ENCODE measurements around the gene GCNA.
"Not testable (repeated sequence)": the region's sequence is repeated elsewhere in the genome, so short reads cannot be mapped to it uniquely, and the experiment has no call there.

Gene GCNA

GRCh38 chrX:71599965-71600364 lies 21.7 kb downstream of the GCNA start:
- H3K27me3 ChIP-seq (ENCODE audit: control insufficient read depth, insufficient read depth, low read length), result no peaks in the 10 kb centered on the region
- H3K27ac ChIP-seq (ENCODE audit: low read depth, low read length), result no peak overlapping the region
- H3K36me3 ChIP-seq (ENCODE audit: control insufficient read depth, insufficient read depth, low read length), result peaks cover 10% of the 10 kb centered on the region
- H3K4me3 ChIP-seq (ENCODE audit: low read depth, low read length), result no peak overlapping the region
- no peaks in the 10 kb centered on the region for H3K4me1 ChIP-seq (ENCODE audit: control insufficient read depth, insufficient read depth, low read length)
- H3K9me3 ChIP-seq (ENCODE audit: control insufficient read depth, insufficient read depth, low read depth, low read length), result peaks cover 30% of the 10 kb centered on the region; the same call in 1 of the 2 replicates
- no peak overlapping the region for H3K9ac ChIP-seq (ENCODE audit: low read length)

DNA sequence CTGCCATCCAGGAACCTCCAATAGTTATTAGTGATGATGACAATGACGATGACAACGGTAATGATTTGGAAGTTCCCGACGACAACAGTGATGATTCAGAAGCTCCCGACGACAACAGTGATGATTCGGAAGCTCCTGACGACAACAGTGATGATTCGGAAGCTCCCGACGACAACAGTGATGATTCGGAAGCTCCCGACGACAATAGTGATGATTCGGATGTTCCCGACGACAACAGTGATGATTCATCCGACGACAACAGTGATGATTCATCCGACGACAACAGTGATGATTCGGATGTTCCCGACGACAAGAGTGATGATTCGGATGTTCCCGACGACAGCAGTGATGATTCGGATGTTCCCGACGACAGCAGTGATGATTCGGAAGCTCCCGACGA lies 25.4 kb downstream of the GCNA start:
- H3K9me3 ChIP-seq (ENCODE audit: control insufficient read depth, insufficient read depth, low read depth, low read length), result peaks cover 40% of the 10 kb centered on the region; the same call in 1 of the 2 replicates
- no peaks in the 10 kb centered on the region for H3K27me3 ChIP-seq (ENCODE audit: control insufficient read depth, insufficient read depth, low read length)
- peaks cover 10% of the 10 kb centered on the region for H3K36me3 ChIP-seq (ENCODE audit: control insufficient read depth, insufficient read depth, low read length)

DNA sequence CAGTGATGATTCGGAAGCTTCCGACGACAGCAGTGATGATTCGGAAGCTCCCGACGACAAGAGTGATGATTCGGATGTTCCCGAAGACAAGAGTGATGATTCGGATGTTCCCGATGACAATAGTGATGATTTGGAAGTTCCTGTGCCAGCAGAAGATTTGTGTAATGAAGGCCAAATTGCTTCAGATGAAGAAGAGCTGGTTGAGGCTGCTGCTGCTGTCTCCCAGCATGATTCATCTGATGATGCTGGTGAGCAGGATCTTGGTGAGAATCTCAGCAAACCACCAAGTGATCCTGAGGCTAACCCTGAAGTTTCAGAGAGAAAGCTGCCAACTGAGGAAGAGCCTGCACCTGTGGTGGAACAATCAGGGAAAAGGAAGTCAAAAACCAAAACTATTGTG lies 25.9 kb downstream of the GCNA start:
- Histone ChIP-seq H3K9me3 (ENCODE audit: control insufficient read depth, insufficient read depth, low read depth, low read length) (peaks cover 40% of the 10 kb centered on the region; the same call in 1 of the 2 replicates), H3K4me1 (ENCODE audit: control insufficient read depth, insufficient read depth, low read length) (no peaks in the 10 kb centered on the region), H3K36me3 (ENCODE audit: control insufficient read depth, insufficient read depth, low read length) (peaks cover 12% of the 10 kb centered on the region), H3K27me3 (ENCODE audit: control insufficient read depth, insufficient read depth, low read length) (no peaks in the 10 kb centered on the region), H3K27ac (ENCODE audit: low read depth, low read length) (no peak overlapping the region), H3K9ac (ENCODE audit: low read length) (no peak overlapping the region), H3K4me3 (ENCODE audit: low read depth, low read length) (no peak overlapping the region)

More for the DNA sequence above, 25.4 kb downstream of the GCNA start:
- H3K4me1 ChIP-seq (ENCODE audit: control insufficient read depth, insufficient read depth, low read length), result no peaks in the 10 kb centered on the region
- H3K27ac ChIP-seq (ENCODE audit: low read depth, low read length), result no peak overlapping the region
- no peak overlapping the region for H3K4me3 ChIP-seq (ENCODE audit: low read depth, low read length)
- no peak overlapping the region for H3K9ac ChIP-seq (ENCODE audit: low read length)

DNA sequence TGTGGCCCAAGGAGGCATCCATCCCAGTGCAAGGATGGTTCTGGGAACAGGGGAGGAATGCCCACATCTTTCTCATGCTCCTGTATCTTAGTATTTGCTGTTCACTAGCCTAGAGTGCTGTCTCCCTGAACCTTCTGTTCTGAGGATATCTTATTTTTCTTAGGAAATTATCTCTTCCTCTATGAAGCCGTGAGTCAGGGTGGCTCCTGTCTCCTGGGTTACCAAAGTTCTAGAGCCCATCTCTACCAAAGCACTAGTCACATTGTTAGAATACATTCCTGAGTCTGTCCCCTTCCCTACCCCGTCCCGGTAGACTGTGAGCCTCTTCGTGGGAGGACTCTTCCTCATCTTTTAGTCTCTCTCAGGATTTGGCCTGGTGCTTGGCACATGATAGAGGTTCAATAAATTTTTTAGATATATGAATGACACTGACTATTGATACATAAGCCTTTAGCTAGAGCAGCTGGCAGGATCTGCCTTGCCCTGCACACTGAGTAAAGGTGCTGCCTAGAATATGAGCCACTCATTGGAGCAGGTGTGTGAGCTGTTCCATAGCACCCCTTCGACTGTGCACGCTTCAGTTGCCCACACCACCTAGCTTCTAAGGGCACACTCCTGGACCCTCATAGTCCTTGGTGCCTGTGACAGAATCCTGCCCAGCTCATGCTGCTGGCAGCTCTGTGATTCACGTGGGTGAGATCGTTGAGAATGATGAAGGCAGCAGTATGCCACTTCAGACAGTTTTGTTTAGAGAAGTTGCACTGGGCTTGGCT lies 26.7 kb downstream of the GCNA start:
- Histone ChIP-seq H3K27ac (ENCODE audit: low read depth, low read length) (no peak overlapping the region), H3K36me3 (ENCODE audit: control insufficient read depth, insufficient read depth, low read length) (peaks cover 19% of the 10 kb centered on the region), H3K27me3 (ENCODE audit: control insufficient read depth, insufficient read depth, low read length) (no peaks in the 10 kb centered on the region), H3K4me3 (ENCODE audit: low read depth, low read length) (no peak overlapping the region), H3K9ac (ENCODE audit: low read length) (no peak overlapping the region), H3K9me3 (ENCODE audit: control insufficient read depth, insufficient read depth, low read depth, low read length) (peaks cover 39% of the 10 kb centered on the region; the same call in 1 of the 2 replicates), H3K4me1 (ENCODE audit: control insufficient read depth, insufficient read depth, low read length) (no peaks in the 10 kb centered on the region)

DNA sequence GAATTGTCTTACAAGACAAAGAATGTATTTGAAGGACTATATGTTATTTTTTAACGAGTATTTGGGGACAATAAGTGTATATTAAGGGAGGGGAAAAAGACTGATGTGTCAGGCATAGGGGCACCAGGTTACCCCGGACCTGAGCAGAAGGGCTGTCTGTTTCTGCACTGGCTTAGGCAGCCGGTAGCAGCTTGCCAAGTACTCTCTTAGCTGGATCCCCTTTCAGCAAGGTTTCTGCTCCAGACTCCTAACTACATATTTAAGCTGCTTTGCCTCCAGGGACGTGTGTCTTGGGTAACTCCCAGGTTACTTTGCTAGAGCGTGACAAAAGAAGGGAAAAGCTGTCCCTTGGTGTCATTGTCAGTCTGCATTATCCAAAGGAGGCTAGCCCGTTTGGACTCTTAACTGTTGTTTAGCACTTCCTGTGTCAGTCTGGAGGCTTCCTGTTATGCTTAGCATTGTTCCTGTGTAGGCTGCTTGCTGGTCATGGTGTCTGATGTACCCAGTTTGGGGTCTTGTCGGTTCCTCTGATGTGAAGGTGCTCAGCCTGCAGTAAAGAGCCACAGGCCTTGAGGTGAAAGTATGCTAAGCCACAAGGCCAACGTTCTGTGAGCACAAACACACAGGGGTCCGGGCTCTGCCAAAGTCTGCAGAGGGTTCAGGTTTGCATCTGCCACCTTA lies 28.4 kb downstream of the GCNA start:
- H3K36me3 ChIP-seq (ENCODE audit: control insufficient read depth, insufficient read depth, low read length), result peaks cover 23% of the 10 kb centered on the region
- no peak overlapping the region for H3K9ac ChIP-seq (ENCODE audit: low read length)
- no peaks in the 10 kb centered on the region for H3K27me3 ChIP-seq (ENCODE audit: control insufficient read depth, insufficient read depth, low read length)
- no peaks in the 10 kb centered on the region for H3K4me1 ChIP-seq (ENCODE audit: control insufficient read depth, insufficient read depth, low read length)
- no peak overlapping the region for H3K27ac ChIP-seq (ENCODE audit: low read depth, low read length)
- peaks cover 32% of the 10 kb centered on the region; the same call in 1 of the 2 replicates for H3K9me3 ChIP-seq (ENCODE audit: control insufficient read depth, insufficient read depth, low read depth, low read length)
- no peak overlapping the region for H3K4me3 ChIP-seq (ENCODE audit: low read depth, low read length)

DNA sequence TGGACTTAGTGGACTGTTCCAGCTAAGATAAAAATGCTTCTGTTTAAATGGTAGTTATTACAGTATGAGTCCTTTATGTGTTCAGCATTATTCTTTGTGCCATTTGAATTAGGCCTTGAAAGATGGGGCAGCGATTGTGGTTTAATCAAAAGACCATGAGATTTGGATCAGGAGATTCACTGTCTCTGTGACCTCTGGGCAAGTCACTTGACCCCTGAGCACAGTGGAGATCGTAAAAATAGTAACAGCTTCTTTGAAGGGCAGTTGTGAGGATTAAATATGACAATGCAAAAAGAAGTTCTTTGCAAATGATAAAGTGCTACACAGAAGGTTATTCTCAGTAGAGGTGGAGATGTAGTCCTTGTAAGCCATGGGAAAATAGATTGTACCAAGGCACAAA lies 29.3 kb downstream of the GCNA start:
- no peaks in the 10 kb centered on the region for H3K4me1 ChIP-seq (ENCODE audit: control insufficient read depth, insufficient read depth, low read length)
- peaks cover 30% of the 10 kb centered on the region; the same call in 1 of the 2 replicates for H3K9me3 ChIP-seq (ENCODE audit: control insufficient read depth, insufficient read depth, low read depth, low read length)
- H3K4me3 ChIP-seq (ENCODE audit: low read depth, low read length), result no peak overlapping the region
- H3K36me3 ChIP-seq (ENCODE audit: control insufficient read depth, insufficient read depth, low read length), result peaks cover 26% of the 10 kb centered on the region
- H3K27ac ChIP-seq (ENCODE audit: low read depth, low read length), result no peak overlapping the region
- H3K27me3 ChIP-seq (ENCODE audit: control insufficient read depth, insufficient read depth, low read length), result no peaks in the 10 kb centered on the region
- H3K9ac ChIP-seq (ENCODE audit: low read length), result no peak overlapping the region

GRCh38 chrX:71609095-71609750 lies 31.0 kb downstream of the GCNA start:
- Histone ChIP-seq H3K36me3 (ENCODE audit: control insufficient read depth, insufficient read depth, low read length) (peaks cover 26% of the 10 kb centered on the region), H3K9ac (ENCODE audit: low read length) (no peak overlapping the region), H3K27ac (ENCODE audit: low read depth, low read length) (no peak overlapping the region), H3K9me3 (ENCODE audit: control insufficient read depth, insufficient read depth, low read depth, low read length) (peaks cover 21% of the 10 kb centered on the region; the same call in 1 of the 2 replicates), H3K4me3 (ENCODE audit: low read depth, low read length) (no peak overlapping the region), H3K4me1 (ENCODE audit: control insufficient read depth, insufficient read depth, low read length) (no peaks in the 10 kb centered on the region), H3K27me3 (ENCODE audit: control insufficient read depth, insufficient read depth, low read length) (no peaks in the 10 kb centered on the region)

DNA sequence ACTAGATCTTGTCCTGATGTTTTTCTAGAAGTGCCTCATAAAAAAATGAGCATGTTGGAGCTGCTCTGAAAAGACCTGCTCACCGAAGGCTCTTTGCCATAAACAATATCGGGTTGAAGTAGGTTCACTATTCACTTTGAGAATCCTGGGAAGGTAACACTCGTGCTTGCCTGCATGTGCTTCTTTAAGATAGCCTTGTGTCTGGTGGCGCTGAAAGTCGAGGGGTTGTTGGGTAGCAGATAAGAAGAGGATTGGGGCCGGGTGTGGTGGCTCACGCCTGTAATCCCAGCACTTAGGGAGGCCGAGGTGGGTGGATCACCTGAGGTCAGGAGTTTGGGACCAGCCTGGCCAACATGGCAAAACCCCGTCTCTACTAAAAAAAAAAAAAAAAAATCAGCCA lies 33.5 kb downstream of the GCNA start:
- not testable (repeated sequence) for H3K9ac ChIP-seq (ENCODE audit: low read length); H3K4me3 ChIP-seq (ENCODE audit: low read depth, low read length); H3K4me1 ChIP-seq (ENCODE audit: control insufficient read depth, insufficient read depth, low read length); H3K27me3 ChIP-seq (ENCODE audit: control insufficient read depth, insufficient read depth, low read length); H3K27ac ChIP-seq (ENCODE audit: low read depth, low read length)
- Histone ChIP-seq H3K36me3 (ENCODE audit: control insufficient read depth, insufficient read depth, low read length) (peaks cover 19% of the 10 kb centered on the region), H3K9me3 (ENCODE audit: control insufficient read depth, insufficient read depth, low read depth, low read length) (peaks cover 19% of the 10 kb centered on the region; the same call in 1 of the 2 replicates)

GRCh38 chrX:71612256-71612655 lies 34.0 kb downstream of the GCNA start:
- no peak overlapping the region for H3K27ac ChIP-seq (ENCODE audit: low read depth, low read length)
- peaks cover 22% of the 10 kb centered on the region; the same call in 1 of the 2 replicates for H3K9me3 ChIP-seq (ENCODE audit: control insufficient read depth, insufficient read depth, low read depth, low read length)
- H3K4me1 ChIP-seq (ENCODE audit: control insufficient read depth, insufficient read depth, low read length), result no peaks in the 10 kb centered on the region
- H3K9ac ChIP-seq (ENCODE audit: low read length), result no peak overlapping the region
- H3K4me3 ChIP-seq (ENCODE audit: low read depth, low read length), result no peak overlapping the region
- H3K36me3 ChIP-seq (ENCODE audit: control insufficient read depth, insufficient read depth, low read length), result peaks cover 19% of the 10 kb centered on the region
- H3K27me3 ChIP-seq (ENCODE audit: control insufficient read depth, insufficient read depth, low read length), result no peaks in the 10 kb centered on the region

DNA sequence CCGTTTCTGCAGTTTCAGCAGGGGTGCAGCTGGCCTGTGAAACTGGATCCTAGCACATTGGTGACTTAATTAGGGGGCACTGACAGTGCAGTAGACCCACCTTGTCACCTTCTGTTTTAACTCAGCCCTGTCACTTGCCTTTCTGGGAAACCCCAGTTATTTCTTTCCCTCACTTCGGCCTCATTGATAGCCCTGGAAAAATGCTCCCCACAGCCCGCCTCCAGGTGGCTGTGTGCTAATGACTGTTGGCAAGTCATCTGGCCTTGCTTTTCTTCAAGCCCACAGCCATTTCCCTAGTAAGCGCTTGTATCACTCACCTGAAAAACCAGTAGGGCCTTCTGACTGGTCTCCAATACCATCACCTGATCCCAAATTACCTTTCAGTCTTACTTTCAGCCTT lies 36.8 kb downstream of the GCNA start:
- H3K27ac ChIP-seq (ENCODE audit: low read depth, low read length), result no peak overlapping the region
- no peak overlapping the region for H3K4me3 ChIP-seq (ENCODE audit: low read depth, low read length)
- no peaks in the 10 kb centered on the region for H3K4me1 ChIP-seq (ENCODE audit: control insufficient read depth, insufficient read depth, low read length)
- H3K9ac ChIP-seq (ENCODE audit: low read length), result no peak overlapping the region
- H3K36me3 ChIP-seq (ENCODE audit: control insufficient read depth, insufficient read depth, low read length), result peaks cover 10% of the 10 kb centered on the region
- peaks cover 24% of the 10 kb centered on the region; the same call in 1 of the 2 replicates for H3K9me3 ChIP-seq (ENCODE audit: control insufficient read depth, insufficient read depth, low read depth, low read length)
- no peaks in the 10 kb centered on the region for H3K27me3 ChIP-seq (ENCODE audit: control insufficient read depth, insufficient read depth, low read length)

DNA sequence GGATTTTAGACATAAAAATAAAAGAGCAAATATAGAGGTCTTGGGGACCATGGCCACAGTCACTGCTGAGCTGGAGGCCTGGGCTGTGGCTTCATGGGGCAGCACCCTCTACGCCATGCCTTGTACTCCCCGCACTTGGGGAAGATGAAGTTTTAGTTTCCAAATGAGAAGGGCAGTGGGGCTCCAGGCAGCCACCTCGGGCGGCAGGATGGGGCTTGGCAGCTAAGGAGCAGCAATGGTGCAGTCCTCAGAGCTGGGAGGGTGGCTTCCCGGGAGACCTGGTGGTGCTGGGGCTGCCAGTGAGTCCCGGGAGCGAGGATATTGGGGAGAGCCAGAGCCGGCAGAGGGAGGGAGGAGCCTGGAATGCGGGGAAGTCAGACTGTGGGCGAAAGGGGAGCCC lies 37.7 kb downstream of the GCNA start:
- Histone ChIP-seq H3K4me1 (ENCODE audit: control insufficient read depth, insufficient read depth, low read length) (no peaks in the 10 kb centered on the region), H3K4me3 (ENCODE audit: low read depth, low read length) (no peak overlapping the region), H3K27me3 (ENCODE audit: control insufficient read depth, insufficient read depth, low read length) (no peaks in the 10 kb centered on the region), H3K36me3 (ENCODE audit: control insufficient read depth, insufficient read depth, low read length) (peaks cover 7% of the 10 kb centered on the region), H3K9ac (ENCODE audit: low read length) (no peak overlapping the region), H3K27ac (ENCODE audit: low read depth, low read length) (no peak overlapping the region), H3K9me3 (ENCODE audit: control insufficient read depth, insufficient read depth, low read depth, low read length) (peaks cover 33% of the 10 kb centered on the region)
